Measurements from ENCODE around the gene PHKA1. TPM values are rescaled to one million over a fixed set of nuclear protein-coding genes. Genes with fewer than 3 reads are reported as not detected.

The PHKA1 gene
- total RNA-seq, 1 donor, result 4.7 TPM

DNA sequence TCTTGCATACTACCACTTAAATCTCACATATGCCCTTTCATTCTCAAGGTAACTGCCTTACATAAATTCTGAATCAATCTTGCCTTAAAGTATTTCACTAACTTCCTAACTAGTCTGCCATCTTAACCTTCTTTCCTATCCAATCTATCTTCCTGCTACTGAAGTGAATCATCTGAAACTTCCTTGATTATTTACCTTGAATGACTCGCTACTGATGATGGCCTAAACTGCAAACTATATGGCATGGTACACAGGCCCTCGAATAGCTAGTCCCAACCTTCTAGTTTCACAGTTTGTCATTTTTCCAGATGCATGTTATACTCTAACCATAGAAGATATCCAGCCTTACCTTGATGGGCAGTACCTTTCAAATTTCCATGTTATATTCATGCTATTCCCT lies 19.9 kb downstream of the PHKA1 start:
- H4K20me1 ChIP-seq (ENCODE audit: insufficient read depth, low read length), result no peaks in the 10 kb centered on the region
- TF ChIP-seq, protein P1, sequence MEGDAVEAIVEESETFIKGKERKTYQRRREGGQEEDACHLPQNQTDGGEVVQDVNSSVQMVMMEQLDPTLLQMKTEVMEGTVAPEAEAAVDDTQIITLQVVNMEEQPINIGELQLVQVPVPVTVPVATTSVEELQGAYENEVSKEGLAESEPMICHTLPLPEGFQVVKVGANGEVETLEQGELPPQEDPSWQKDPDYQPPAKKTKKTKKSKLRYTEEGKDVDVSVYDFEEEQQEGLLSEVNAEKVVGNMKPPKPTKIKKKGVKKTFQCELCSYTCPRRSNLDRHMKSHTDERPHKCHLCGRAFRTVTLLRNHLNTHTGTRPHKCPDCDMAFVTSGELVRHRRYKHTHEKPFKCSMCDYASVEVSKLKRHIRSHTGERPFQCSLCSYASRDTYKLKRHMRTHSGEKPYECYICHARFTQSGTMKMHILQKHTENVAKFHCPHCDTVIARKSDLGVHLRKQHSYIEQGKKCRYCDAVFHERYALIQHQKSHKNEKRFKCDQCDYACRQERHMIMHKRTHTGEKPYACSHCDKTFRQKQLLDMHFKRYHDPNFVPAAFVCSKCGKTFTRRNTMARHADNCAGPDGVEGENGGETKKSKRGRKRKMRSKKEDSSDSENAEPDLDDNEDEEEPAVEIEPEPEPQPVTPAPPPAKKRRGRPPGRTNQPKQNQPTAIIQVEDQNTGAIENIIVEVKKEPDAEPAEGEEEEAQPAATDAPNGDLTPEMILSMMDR (IDR thresholded peaks at IDR 0.05; ENCODE audit: extremely low read depth, low read depth, low read length), result no peak
- H3K27me3 ChIP-seq (ENCODE audit: insufficient read depth, low read length), result no peaks in the 10 kb centered on the region
- H3K4me3 ChIP-seq (ENCODE audit: insufficient read depth, low read length), result no peak overlapping the region
- no peak overlapping the region for H3K4me2 ChIP-seq (ENCODE audit: insufficient read depth, low read length)
- H3K36me3 ChIP-seq (ENCODE audit: insufficient read depth, low read length), result no peaks in the 10 kb centered on the region
- no peak for DNase-seq (ENCODE audit: insufficient read length, low spot score, missing footprints)
- H3K9me3 ChIP-seq (ENCODE audit: low read depth, low read length), result no peaks in the 10 kb centered on the region
- H3K27ac ChIP-seq (ENCODE audit: low read depth, low read length), result no peak overlapping the region
- H3K79me2 ChIP-seq (ENCODE audit: insufficient read depth, low read length), result no peaks in the 10 kb centered on the region
- no peaks in the 10 kb centered on the region for H3K4me1 ChIP-seq (ENCODE audit: insufficient read depth, low read length)
- no peak overlapping the region for H2AFZ ChIP-seq (ENCODE audit: low read length)

DNA sequence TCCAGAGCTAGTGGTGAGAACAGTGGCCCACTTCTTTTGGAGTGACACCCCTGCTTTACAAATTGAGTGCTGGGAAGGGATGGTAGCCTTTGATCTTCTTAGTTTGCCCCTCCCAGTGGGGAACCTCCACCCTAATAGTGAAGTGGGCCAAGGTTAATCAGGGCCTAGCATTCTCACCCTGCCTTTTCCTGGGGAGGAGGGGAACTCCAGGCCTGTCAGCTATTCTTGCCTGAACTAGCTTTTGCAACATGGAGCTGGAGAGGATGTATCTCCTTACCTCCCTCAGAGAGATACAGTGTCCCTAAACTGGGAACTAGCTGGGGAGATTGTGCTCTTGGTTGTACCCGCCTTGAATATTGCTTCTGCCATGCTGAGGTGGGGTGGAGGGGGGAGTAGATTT lies 20.6 kb downstream of the PHKA1 start:
- TF ChIP-seq, protein P1 (IDR thresholded peaks at IDR 0.05; ENCODE audit: extremely low read depth, low read depth, low read length), result no peak
- Histone ChIP-seq H3K4me3 (ENCODE audit: insufficient read depth, low read length) (no peak overlapping the region), H3K27ac (ENCODE audit: low read depth, low read length) (no peak overlapping the region), H3K36me3 (ENCODE audit: insufficient read depth, low read length) (no peaks in the 10 kb centered on the region), H3K79me2 (ENCODE audit: insufficient read depth, low read length) (no peaks in the 10 kb centered on the region), H3K9me3 (ENCODE audit: low read depth, low read length) (no peaks in the 10 kb centered on the region), H2AFZ (ENCODE audit: low read length) (no peak overlapping the region), H4K20me1 (ENCODE audit: insufficient read depth, low read length) (no peaks in the 10 kb centered on the region), H3K4me1 (ENCODE audit: insufficient read depth, low read length) (no peaks in the 10 kb centered on the region), H3K27me3 (ENCODE audit: insufficient read depth, low read length) (no peaks in the 10 kb centered on the region), H3K4me2 (ENCODE audit: insufficient read depth, low read length) (no peak overlapping the region)
- no peak for DNase-seq (ENCODE audit: insufficient read length, low spot score, missing footprints)

DNA sequence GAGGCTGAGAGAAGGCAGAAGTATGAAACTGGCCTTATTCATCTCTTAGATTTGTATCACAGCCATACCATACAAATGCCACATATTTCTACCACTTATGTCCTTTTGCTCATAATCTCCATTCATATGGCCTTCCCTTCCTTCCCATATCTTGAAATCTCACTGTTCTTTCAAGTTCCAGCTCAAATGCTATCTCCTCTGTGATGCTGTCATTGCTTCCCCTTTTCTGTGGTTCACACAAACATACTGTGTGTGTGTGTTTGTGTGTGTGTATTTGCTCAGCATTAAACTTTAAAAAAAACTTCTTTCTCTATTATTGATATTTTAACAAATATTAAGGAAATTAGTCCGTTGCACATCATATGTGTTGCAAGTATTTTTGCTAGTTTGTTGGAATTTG lies 26.7 kb downstream of the PHKA1 start:
- Histone ChIP-seq H3K9me3 (ENCODE audit: low read depth, low read length) (no peaks in the 10 kb centered on the region), H3K27ac (ENCODE audit: low read depth, low read length) (no peak overlapping the region), H3K4me1 (ENCODE audit: insufficient read depth, low read length) (no peaks in the 10 kb centered on the region), H2AFZ (ENCODE audit: low read length) (no peak overlapping the region), H3K27me3 (ENCODE audit: insufficient read depth, low read length) (no peaks in the 10 kb centered on the region), H3K4me3 (ENCODE audit: insufficient read depth, low read length) (no peak overlapping the region), H3K4me2 (ENCODE audit: insufficient read depth, low read length) (no peak overlapping the region), H3K36me3 (ENCODE audit: insufficient read depth, low read length) (no peaks in the 10 kb centered on the region), H3K79me2 (ENCODE audit: insufficient read depth, low read length) (no peaks in the 10 kb centered on the region), H4K20me1 (ENCODE audit: insufficient read depth, low read length) (no peaks in the 10 kb centered on the region)
- TF ChIP-seq, protein P1 (IDR thresholded peaks at IDR 0.05; ENCODE audit: extremely low read depth, low read depth, low read length), result no peak
- DNase-seq (ENCODE audit: insufficient read length, low spot score, missing footprints), result no peak

DNA sequence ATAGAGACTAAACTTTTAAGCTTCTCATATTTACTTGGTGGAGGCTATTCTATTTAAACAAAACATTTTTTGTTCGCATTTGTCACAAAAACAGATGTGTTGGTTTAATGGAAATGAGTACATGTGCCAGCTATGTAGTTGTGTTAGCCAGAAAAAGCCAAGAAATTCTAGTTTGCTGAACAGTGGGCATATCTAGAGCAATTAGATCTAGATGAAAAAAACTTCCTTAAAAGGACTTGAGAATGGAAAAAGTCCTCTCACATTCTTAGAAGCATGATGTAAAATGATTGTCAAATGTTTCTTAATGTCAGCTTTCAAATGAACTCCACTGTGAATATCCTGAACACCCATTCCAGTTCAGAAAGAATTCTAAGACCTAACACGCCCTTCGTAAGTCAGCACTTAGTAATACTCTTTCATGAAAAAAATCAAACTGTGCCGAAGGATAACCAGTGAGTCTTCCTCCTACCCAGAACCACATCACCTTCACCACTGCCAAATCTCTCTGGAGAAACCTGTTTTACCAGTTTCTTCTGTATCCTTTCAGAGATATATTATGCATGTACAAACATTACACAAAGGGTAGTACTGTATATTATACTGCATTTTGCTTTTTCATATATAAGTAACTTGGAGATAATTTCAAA lies 28.2 kb downstream of the PHKA1 start:
- no peak overlapping the region for H2AFZ ChIP-seq (ENCODE audit: low read length)
- DNase-seq (ENCODE audit: insufficient read length, low spot score, missing footprints), result no peak

More for the DNA sequence above, 28.2 kb downstream of the PHKA1 start:
- Histone ChIP-seq H3K36me3 (ENCODE audit: insufficient read depth, low read length) (no peaks in the 10 kb centered on the region), H3K4me2 (ENCODE audit: insufficient read depth, low read length) (no peak overlapping the region), H4K20me1 (ENCODE audit: insufficient read depth, low read length) (no peaks in the 10 kb centered on the region), H3K9me3 (ENCODE audit: low read depth, low read length) (no peaks in the 10 kb centered on the region), H3K27ac (ENCODE audit: low read depth, low read length) (no peak overlapping the region), H3K4me1 (ENCODE audit: insufficient read depth, low read length) (no peaks in the 10 kb centered on the region), H3K4me3 (ENCODE audit: insufficient read depth, low read length) (no peak overlapping the region), H3K79me2 (ENCODE audit: insufficient read depth, low read length) (no peaks in the 10 kb centered on the region), H3K27me3 (ENCODE audit: insufficient read depth, low read length) (no peaks in the 10 kb centered on the region)
- TF ChIP-seq, protein P1 (IDR thresholded peaks at IDR 0.05; ENCODE audit: extremely low read depth, low read depth, low read length), result no peak
